Activated CD4-positive, alpha-beta T cell treated with anti-CD3 and anti-CD28 coated beads, Interleukin-2, amount 10 ng/mL, durations not matched to agents 24 days and 14 days (primary cell): ENCODE results near the gene RAB5IF. TPM values are rescaled to one million over a fixed set of nuclear protein-coding genes. Genes with fewer than 3 reads are reported as not detected.

Source experiments
- DNase-seq: peaks from one replicate; pipeline ENCODE4 v3.0.0; 2022
- H3K27ac Mint-ChIP-seq: one replicate; pipeline ENCODE4 v1.8.0; 2022; ENCODE audit warnings: mild to moderate bottlenecking, mixed read lengths
- H3K27me3 Mint-ChIP-seq: one replicate; pipeline ENCODE4 v1.8.0; 2022; ENCODE audit warnings: mixed read lengths
- H3K36me3 Mint-ChIP-seq: one replicate; pipeline ENCODE4 v1.8.0; 2022; ENCODE audit warnings: low read depth, mild to moderate bottlenecking, mixed read lengths
- H3K4me1 Mint-ChIP-seq: one replicate; pipeline ENCODE4 v1.8.0; 2021; ENCODE audit warnings: mixed read lengths
- H3K4me3 Mint-ChIP-seq: one replicate; pipeline ENCODE4 v1.8.0; 2022; ENCODE audit warnings: mild to moderate bottlenecking, moderate library complexity, mixed read lengths
- H3K9me3 Mint-ChIP-seq: one replicate; pipeline ENCODE4 v1.8.0; 2021; ENCODE audit warnings: mixed read lengths
- intact Hi-C: fragments of 100-400 bp; cut with micrococcal nuclease; formaldehyde crosslinking; loops from one replicate; pipeline ENCODE4 v1.15.1; 2023
- total RNA-seq: library from RNA; stranded (reverse); gene quantifications from 2 replicates; pipeline ENCODE4 v1.2.3, GENCODE V29; 2022

RAB5IF gene
- total RNA-seq, 1 donor from 2014 or later: 122 TPM

DNA sequence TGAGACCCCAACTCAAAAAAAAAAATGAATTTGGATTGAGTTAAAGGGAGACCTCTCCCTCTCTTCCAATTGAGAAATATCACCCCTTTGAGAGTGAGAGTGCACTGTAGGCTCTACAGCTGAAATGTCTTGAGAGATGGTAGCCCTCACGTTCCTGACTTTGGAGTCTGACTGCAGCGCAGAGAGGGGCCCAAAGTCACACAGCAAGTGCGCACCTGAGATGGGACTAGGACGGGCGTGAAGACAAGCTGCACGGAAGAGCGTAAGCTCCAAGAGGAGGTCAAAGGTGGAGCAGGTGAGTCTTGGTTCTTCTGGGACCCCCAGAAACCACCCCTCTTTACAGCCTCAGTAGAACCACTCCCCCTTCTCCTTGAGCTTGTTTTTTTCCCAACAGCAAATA lies 39.8 kb downstream of the RAB5IF start:
- intact Hi-C loops: loop anchor here (2.0 to 10.0 kb wide), 2 partner anchors 33 to 79 kb away; no protein-coding TSS in a partner anchor

DNA sequence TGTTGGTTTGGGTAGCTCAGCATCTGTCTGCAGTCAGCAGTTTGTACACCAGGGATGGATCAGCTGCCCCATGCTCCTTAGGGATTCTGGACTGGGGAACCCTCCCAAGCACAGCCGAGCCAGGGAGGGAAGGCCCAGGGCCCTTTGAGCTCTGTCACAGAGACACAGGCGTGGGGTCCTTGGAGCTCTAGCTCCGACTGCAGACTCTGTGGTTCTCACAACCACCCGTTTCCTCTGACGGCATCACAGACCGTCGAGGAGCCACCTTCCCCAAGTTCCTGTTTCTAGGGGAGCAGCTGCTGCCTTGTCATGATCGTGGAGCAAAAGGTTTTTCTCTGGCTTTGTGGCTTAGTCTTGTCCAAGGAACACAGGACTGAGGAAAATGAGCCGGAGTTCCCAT lies 40.4 kb downstream of the RAB5IF start, which contains the start of gene SLA2:
Gene SLA2, minus strand, starts transcription at position 199 of the 400 bp plus-strand sequence. CDS start 4,861 bp downstream, outside the sequence.
- H3K27me3 Mint-ChIP-seq: no peaks in the 10 kb centered on the region
- intact Hi-C loops: loop anchor here (2.0 to 10.0 kb wide), 2 partner anchors 33 to 79 kb away; no protein-coding TSS in a partner anchor
- H3K36me3 Mint-ChIP-seq: peaks cover 27% of the 10 kb centered on the region
- peaks cover 52% of the 10 kb centered on the region for H3K4me1 Mint-ChIP-seq
- peak within 1 kb of the TSS; percentile 98 for H3K4me3 Mint-ChIP-seq
- peak within 1 kb of the TSS; percentile 98 for H3K27ac Mint-ChIP-seq
- H3K9me3 Mint-ChIP-seq: no peaks in the 10 kb centered on the region
- peak; percentile 91 for DNase-seq

More for the DNA sequence above, 39.8 kb downstream of the RAB5IF start:
- Mint-ChIP-seq H3K4me1 (peaks cover 52% of the 10 kb centered on the region), H3K9me3 (no peaks in the 10 kb centered on the region), H3K4me3 (peak overlapping the region; percentile 98), H3K27me3 (no peaks in the 10 kb centered on the region), H3K27ac (peak overlapping the region; percentile 98), H3K36me3 (peaks cover 31% of the 10 kb centered on the region)
- no peak for DNase-seq

- no peak for DNase-seq
- H3K36me3 Mint-ChIP-seq: peaks cover 23% of the 10 kb centered on the region
- H3K4me3 Mint-ChIP-seq: peak overlapping the region; percentile 98
- peaks cover 49% of the 10 kb centered on the region for H3K4me1 Mint-ChIP-seq
- H3K27me3 Mint-ChIP-seq: no peaks in the 10 kb centered on the region
- intact Hi-C loops: loop anchor here (10.0 kb wide), 1 partner anchor 78 kb away; no protein-coding TSS in a partner anchor
- no peaks in the 10 kb centered on the region for H3K9me3 Mint-ChIP-seq
- H3K27ac Mint-ChIP-seq: peak overlapping the region; percentile 98
Observed at GRCh38 chr20:36646678-36647077, 41.1 kb downstream of the RAB5IF start.

GRCh38 chr20:36647196-36648121 lies 41.9 kb downstream of the RAB5IF start:
- H3K27ac Mint-ChIP-seq: peak overlapping the region; percentile 76
- peaks cover 42% of the 10 kb centered on the region for H3K4me1 Mint-ChIP-seq
- H3K4me3 Mint-ChIP-seq: no peak overlapping the region
- intact Hi-C loops: loop anchor here (10.0 kb wide), 1 partner anchor 77 kb away; no protein-coding TSS in a partner anchor
- H3K9me3 Mint-ChIP-seq: no peaks in the 10 kb centered on the region
- H3K36me3 Mint-ChIP-seq: peaks cover 21% of the 10 kb centered on the region
- DNase-seq: no peak
- no peaks in the 10 kb centered on the region for H3K27me3 Mint-ChIP-seq

DNA sequence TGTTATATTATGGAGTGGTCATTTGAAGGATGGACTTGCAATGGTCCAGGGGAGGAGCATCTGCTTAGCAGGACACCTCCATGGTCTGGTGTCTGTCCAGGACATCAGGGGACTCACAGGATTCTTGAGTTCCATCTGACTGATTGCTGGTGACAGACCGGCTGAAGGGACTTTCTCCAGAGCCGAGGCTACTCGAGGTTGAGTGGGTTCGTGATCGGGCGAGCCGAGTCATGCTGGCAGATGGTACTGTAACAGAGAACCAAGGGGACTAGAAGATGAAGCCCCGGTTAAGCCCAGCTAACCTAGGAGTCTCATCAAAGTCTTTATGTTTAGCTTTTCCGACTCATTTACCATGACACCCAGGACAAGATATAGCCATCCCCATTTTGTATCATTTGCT lies 47.9 kb downstream of the RAB5IF start:
- Mint-ChIP-seq H3K27me3 (no peaks in the 10 kb centered on the region), H3K4me1 (peaks cover 16% of the 10 kb centered on the region), H3K27ac (no peak overlapping the region), H3K36me3 (peaks cover 20% of the 10 kb centered on the region), H3K4me3 (no peak overlapping the region), H3K9me3 (no peaks in the 10 kb centered on the region)
- intact Hi-C loops: no loop called here
- DNase-seq: no peak

- Mint-ChIP-seq H3K4me1 (peaks cover 18% of the 10 kb centered on the region), H3K4me3 (no peak overlapping the region), H3K36me3 (peaks cover 21% of the 10 kb centered on the region)
Observed at GRCh38 chr20:36654506-36654905, 48.9 kb downstream of the RAB5IF start.

GRCh38 chr20:36655004-36655403 lies 49.4 kb downstream of the RAB5IF start:
- DNase-seq: no peak
- Mint-ChIP-seq H3K27ac (no peak overlapping the region), H3K9me3 (no peaks in the 10 kb centered on the region), H3K27me3 (no peaks in the 10 kb centered on the region), H3K4me1 (peaks cover 18% of the 10 kb centered on the region), H3K36me3 (peaks cover 21% of the 10 kb centered on the region), H3K4me3 (no peak overlapping the region)
- intact Hi-C loops: no loop called here

More at GRCh38 chr20:36654506-36654905, 48.9 kb downstream of the RAB5IF start:
- intact Hi-C loops: no loop called here
- no peaks in the 10 kb centered on the region for H3K27me3 Mint-ChIP-seq
- H3K9me3 Mint-ChIP-seq: no peaks in the 10 kb centered on the region
- DNase-seq: no peak
- no peak overlapping the region for H3K27ac Mint-ChIP-seq

GRCh38 chr20:36656733-36657132 lies 51.2 kb downstream of the RAB5IF start:
- peaks cover 22% of the 10 kb centered on the region for H3K36me3 Mint-ChIP-seq
- no peak overlapping the region for H3K27ac Mint-ChIP-seq
- intact Hi-C loops: no loop called here
- H3K9me3 Mint-ChIP-seq: no peaks in the 10 kb centered on the region
- no peak for DNase-seq
- no peaks in the 10 kb centered on the region for H3K27me3 Mint-ChIP-seq
- no peak overlapping the region for H3K4me3 Mint-ChIP-seq
- H3K4me1 Mint-ChIP-seq: peaks cover 25% of the 10 kb centered on the region

- Mint-ChIP-seq H3K4me1 (peaks cover 25% of the 10 kb centered on the region), H3K4me3 (peak overlapping the region; percentile 66), H3K27ac (peak overlapping the region; percentile 52), H3K36me3 (peaks cover 17% of the 10 kb centered on the region), H3K27me3 (no peaks in the 10 kb centered on the region), H3K9me3 (no peaks in the 10 kb centered on the region)
- intact Hi-C loops: no loop called here
- peak; percentile 81 for DNase-seq
Observed at GRCh38 chr20:36658300-36658699, 52.7 kb downstream of the RAB5IF start.

Other genes starting within 250 kb of the RAB5IF start
- gene MYL9, start 64.3 kb upstream of the RAB5IF start, total RNA-seq: 0.14 and 0.33 TPM in 2 replicates
- 55.2 and 55.7 TPM in 2 replicates for gene TGIF2, start 32.2 kb upstream of the RAB5IF start, total RNA-seq
- 59.0 and 59.6 TPM in 2 replicates for gene SLA2, start 40.4 kb downstream of the RAB5IF start, total RNA-seq
- 24.7 and 25.3 TPM in 2 replicates for gene NDRG3, start 140.3 kb downstream of the RAB5IF start, total RNA-seq
- gene DSN1, start 168.0 kb downstream of the RAB5IF start, total RNA-seq: 23.8 and 24.5 TPM in 2 replicates